Measurements from ENCODE around the gene BCR. TPM values are rescaled to one million over a fixed set of nuclear protein-coding genes. Genes with fewer than 3 reads are reported as not detected.

Gene BCR
- total and polyA plus RNA-seq, 2 experiments from 2014 or later = 38.8 to 42.2 TPM

DNA sequence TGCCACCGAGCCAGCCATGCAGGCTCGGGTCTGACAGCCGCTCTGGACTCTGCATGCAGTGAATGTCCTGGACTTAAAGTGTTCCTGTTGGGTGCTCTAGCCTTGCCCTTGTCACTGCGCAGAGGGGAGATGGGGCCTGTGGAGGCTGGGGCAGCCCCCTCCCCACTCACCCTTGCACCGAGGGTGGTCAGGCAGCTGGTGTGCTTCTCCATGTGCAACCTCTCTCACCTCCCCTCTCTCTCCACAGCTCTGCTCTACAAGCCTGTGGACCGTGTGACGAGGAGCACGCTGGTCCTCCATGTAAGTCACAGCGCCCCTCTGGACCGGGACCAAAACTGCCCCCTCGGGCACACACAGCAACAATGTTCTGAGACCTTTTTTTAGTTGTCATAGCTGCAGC, 92.5 kb downstream of the BCR start:
- Histone ChIP-seq H3K27ac (no peak overlapping the region), H3K4me2 (no peak overlapping the region), H3K36me3 (replicated peaks; ENCODE audit: insufficient read depth, low read depth) (no peaks in the 10 kb centered on the region), H3K27me3 (no peaks in the 10 kb centered on the region), H3K9me2 (replicated peaks; ENCODE audit: insufficient read depth) (no peaks in the 10 kb centered on the region), H3K9me3 (ENCODE audit: low read depth) (no peaks in the 10 kb centered on the region), H3K4me3 (no peak overlapping the region), H3K4me1 (ENCODE audit: insufficient read depth) (no peaks in the 10 kb centered on the region), H2AFZ (no peak overlapping the region), H3K79me2 (no peaks in the 10 kb centered on the region), H4K20me1 (ENCODE audit: insufficient read depth, poor library complexity, severe bottlenecking) (no peaks in the 10 kb centered on the region)
- DNase-seq (ENCODE audit: low spot score) = no peak
- TF ChIP-seq EZH2 (IDR thresholded peaks at IDR 0.05; ENCODE audit: borderline replicate concordance) = no peak
- 89% methylated on average over 11 of the region's 11 CpGs for WGBS (ENCODE audit: low lambda C conversion rate, missing lambda C conversion rate)

DNA sequence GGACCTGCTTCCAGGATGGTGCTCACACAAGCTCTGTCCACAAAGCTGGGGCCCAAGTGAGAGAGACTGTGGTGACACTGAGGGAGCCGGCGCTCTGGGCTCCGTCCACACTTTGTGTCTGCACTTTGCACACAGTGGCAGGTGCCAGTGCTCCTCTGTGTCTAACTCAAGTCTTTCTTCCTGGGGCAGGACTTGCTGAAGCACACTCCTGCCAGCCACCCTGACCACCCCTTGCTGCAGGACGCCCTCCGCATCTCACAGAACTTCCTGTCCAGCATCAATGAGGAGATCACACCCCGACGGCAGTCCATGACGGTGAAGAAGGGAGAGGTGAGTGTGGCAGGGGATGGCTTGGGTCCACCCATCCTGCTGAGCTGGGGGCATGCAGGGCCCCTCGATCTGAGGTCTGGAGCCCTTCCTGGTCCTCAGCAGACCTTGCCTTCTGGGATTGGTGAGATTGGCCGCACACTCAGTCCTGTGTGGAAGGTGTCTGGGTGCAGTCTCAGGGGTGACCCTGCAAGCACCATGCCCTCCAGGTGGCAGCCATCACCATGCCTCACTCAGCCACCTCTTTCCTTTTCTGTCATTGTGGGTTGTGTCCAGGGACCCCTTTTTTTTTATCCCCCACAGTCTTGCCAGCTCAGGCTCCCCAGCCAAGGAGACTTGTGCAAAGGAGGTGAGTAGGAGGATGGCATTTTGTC, 93.3 kb downstream of the BCR start:
- H2AFZ ChIP-seq = no peak overlapping the region
- H3K9me2 ChIP-seq (replicated peaks; ENCODE audit: insufficient read depth) = no peaks in the 10 kb centered on the region
- 98% methylated on average over 10 of the region's 10 CpGs for WGBS (ENCODE audit: low lambda C conversion rate, missing lambda C conversion rate)
- no peaks in the 10 kb centered on the region for H4K20me1 ChIP-seq (ENCODE audit: insufficient read depth, poor library complexity, severe bottlenecking)
- H3K9me3 ChIP-seq (ENCODE audit: low read depth) = no peaks in the 10 kb centered on the region
- TF ChIP-seq CTCF (IDR thresholded peaks at IDR 0.05; ENCODE audit: poor library complexity) (no peak), EZH2phosphoT487 (IDR thresholded peaks at IDR 0.05; ENCODE audit: low read depth, severe bottlenecking, unreplicated experiment) (no peak), EZH2 (IDR thresholded peaks at IDR 0.05; ENCODE audit: borderline replicate concordance) (no peak)
- no peaks in the 10 kb centered on the region for H3K4me1 ChIP-seq (ENCODE audit: insufficient read depth)
- no peaks in the 10 kb centered on the region for H3K79me2 ChIP-seq
- H3K4me3 ChIP-seq = no peak overlapping the region
- no peak for DNase-seq (ENCODE audit: low spot score)
- no peaks in the 10 kb centered on the region for H3K36me3 ChIP-seq (replicated peaks; ENCODE audit: insufficient read depth, low read depth)
- H3K27me3 ChIP-seq = no peaks in the 10 kb centered on the region
- H3K4me2 ChIP-seq = no peak overlapping the region
- no peak overlapping the region for H3K27ac ChIP-seq

DNA sequence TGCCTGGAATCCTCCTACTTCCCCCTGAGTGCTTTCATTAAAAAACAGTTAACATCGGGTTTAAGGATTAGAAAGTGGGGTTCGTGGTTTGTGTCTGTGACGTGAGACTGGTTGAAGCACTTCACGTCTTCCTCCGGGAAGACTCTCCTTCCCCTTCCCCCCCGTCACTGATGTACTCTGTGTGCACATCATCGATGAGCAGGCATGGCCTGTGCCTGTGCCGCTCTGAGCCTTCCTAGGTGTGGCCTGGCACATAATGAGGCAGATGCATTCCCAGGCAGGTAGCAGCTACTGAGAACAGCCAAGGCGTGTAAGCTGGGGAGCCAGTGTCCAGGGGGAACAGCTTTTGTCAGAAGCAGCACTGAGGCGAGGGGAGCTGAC, 93.8 kb downstream of the BCR start:
- Histone ChIP-seq H3K4me1 (ENCODE audit: insufficient read depth) (no peaks in the 10 kb centered on the region), H4K20me1 (ENCODE audit: insufficient read depth, poor library complexity, severe bottlenecking) (no peaks in the 10 kb centered on the region), H3K79me2 (no peaks in the 10 kb centered on the region), H2AFZ (no peak overlapping the region), H3K4me2 (no peak overlapping the region), H3K9me2 (replicated peaks; ENCODE audit: insufficient read depth) (no peaks in the 10 kb centered on the region), H3K27me3 (no peaks in the 10 kb centered on the region), H3K4me3 (no peak overlapping the region), H3K36me3 (replicated peaks; ENCODE audit: insufficient read depth, low read depth) (no peaks in the 10 kb centered on the region), H3K9me3 (ENCODE audit: low read depth) (no peaks in the 10 kb centered on the region), H3K27ac (no peak overlapping the region)
- 95% methylated on average over 10 of the region's 10 CpGs for WGBS (ENCODE audit: low lambda C conversion rate, missing lambda C conversion rate)
- no peak for DNase-seq (ENCODE audit: low spot score)
- TF ChIP-seq CTCF (IDR thresholded peaks at IDR 0.05; ENCODE audit: poor library complexity) (no peak), EZH2 (IDR thresholded peaks at IDR 0.05; ENCODE audit: borderline replicate concordance) (no peak), EZH2phosphoT487 (IDR thresholded peaks at IDR 0.05; ENCODE audit: low read depth, severe bottlenecking, unreplicated experiment) (no peak)

- H3K79me2 ChIP-seq = no peaks in the 10 kb centered on the region
- no peaks in the 10 kb centered on the region for H4K20me1 ChIP-seq (ENCODE audit: insufficient read depth, poor library complexity, severe bottlenecking)
- H3K4me2 ChIP-seq = no peak overlapping the region
- no peaks in the 10 kb centered on the region for H3K36me3 ChIP-seq (replicated peaks; ENCODE audit: insufficient read depth, low read depth)
- no peak overlapping the region for H3K4me3 ChIP-seq
- TF ChIP-seq EZH2 (IDR thresholded peaks at IDR 0.05; ENCODE audit: borderline replicate concordance) (no peak), EZH2phosphoT487 (IDR thresholded peaks at IDR 0.05; ENCODE audit: low read depth, severe bottlenecking, unreplicated experiment) (no peak), CTCF (IDR thresholded peaks at IDR 0.05; ENCODE audit: poor library complexity) (no peak)
- no peak overlapping the region for H2AFZ ChIP-seq
- DNase-seq (ENCODE audit: low spot score) = no peak
- H3K9me3 ChIP-seq (ENCODE audit: low read depth) = no peaks in the 10 kb centered on the region
- H3K4me1 ChIP-seq (ENCODE audit: insufficient read depth) = no peaks in the 10 kb centered on the region
- no peaks in the 10 kb centered on the region for H3K9me2 ChIP-seq (replicated peaks; ENCODE audit: insufficient read depth)
- no peak overlapping the region for H3K27ac ChIP-seq
- no peaks in the 10 kb centered on the region for H3K27me3 ChIP-seq
- 97% methylated on average over 15 of the region's 15 CpGs for WGBS (ENCODE audit: low lambda C conversion rate, missing lambda C conversion rate)
Observed at GRCh38 chr22:23274891-23275694, 94.8 kb downstream of the BCR start.

All from hepatocyte (in vitro differentiated cells).